Osteoblast (primary cell): ENCODE results near the gene GJB5. TPM values are rescaled to one million over a fixed set of nuclear protein-coding genes. Genes with fewer than 3 reads are reported as not detected.
A peak's percentile ranks its signal among the peaks of the same experiment; 100 is the strongest.

Experiments used
- DNase-seq: peaks from one replicate; pipeline ENCODE4 v3.0.0; 2011; ENCODE audit warnings: low spot score, mixed read lengths; ENCODE audit not compliant: insufficient read length; ENCODE audit errors: missing footprints
- H2AFZ ChIP-seq: 2 replicates; pipeline ENCODE4 v1.6.0; 2011; ENCODE audit warnings: mild to moderate bottlenecking, low read length
- H3K27ac ChIP-seq: 2 replicates; pipeline ENCODE4 v1.5.1; 2011; ENCODE audit warnings: mild to moderate bottlenecking, low read depth, low read length, moderate library complexity
- H3K27me3 ChIP-seq: 2 replicates; pipeline ENCODE4 v1.6.0; 2012; ENCODE audit warnings: mild to moderate bottlenecking, control low read depth, inconsistent platforms, low read length, moderate library complexity; ENCODE audit not compliant: insufficient read depth
- H3K36me3 ChIP-seq: 2 replicates; pipeline ENCODE4 v1.5.1; 2011; ENCODE audit warnings: mild to moderate bottlenecking, low read length, control low read depth, moderate library complexity; ENCODE audit not compliant: insufficient read depth
- H3K4me1 ChIP-seq: 2 replicates; pipeline ENCODE4 v1.5.1; 2011; ENCODE audit warnings: mild to moderate bottlenecking, low read length, control low read depth, moderate library complexity; ENCODE audit not compliant: insufficient read depth
- H3K4me2 ChIP-seq: 2 replicates; pipeline ENCODE4 v1.6.0; 2011; ENCODE audit warnings: mild to moderate bottlenecking, low read length; ENCODE audit not compliant: insufficient read depth
- H3K4me3 ChIP-seq: fragments of 200-600 bp; sonication (generic); 3 replicates; pipeline ENCODE4 v1.5.1; 2012; ENCODE audit warnings: mild to moderate bottlenecking, low read length, inconsistent platforms; ENCODE audit not compliant: insufficient read depth
- H3K79me2 ChIP-seq: 2 replicates; pipeline ENCODE4 v1.6.0; 2012; ENCODE audit warnings: mild to moderate bottlenecking, low read length, control low read depth, inconsistent platforms; ENCODE audit not compliant: insufficient read depth
- H3K9me3 ChIP-seq: 2 replicates; pipeline ENCODE4 v1.5.1; 2011; ENCODE audit warnings: low read depth, low read length, control low read depth
- H4K20me1 ChIP-seq: 2 replicates; pipeline ENCODE4 v1.6.0; 2012; ENCODE audit warnings: mild to moderate bottlenecking, low read length, control low read depth; ENCODE audit not compliant: insufficient read depth
- CTCF ChIP-seq: IDR thresholded peaks from 2 replicates; pipeline ENCODE4 v1.5.1; 2011; ENCODE audit warnings: mild to moderate bottlenecking, low read depth, low read length, moderate library complexity; ENCODE audit errors: extremely low read depth
- total RNA-seq: library from RNA; depleted of rRNA; stranded (reverse); fragments of >200 nt; gene quantifications from 2 replicates; pipeline ENCODE4 v1.2.3, GENCODE V29; 2012

The GJB5 gene
- total RNA-seq, 1 donor, result not detected

DNA sequence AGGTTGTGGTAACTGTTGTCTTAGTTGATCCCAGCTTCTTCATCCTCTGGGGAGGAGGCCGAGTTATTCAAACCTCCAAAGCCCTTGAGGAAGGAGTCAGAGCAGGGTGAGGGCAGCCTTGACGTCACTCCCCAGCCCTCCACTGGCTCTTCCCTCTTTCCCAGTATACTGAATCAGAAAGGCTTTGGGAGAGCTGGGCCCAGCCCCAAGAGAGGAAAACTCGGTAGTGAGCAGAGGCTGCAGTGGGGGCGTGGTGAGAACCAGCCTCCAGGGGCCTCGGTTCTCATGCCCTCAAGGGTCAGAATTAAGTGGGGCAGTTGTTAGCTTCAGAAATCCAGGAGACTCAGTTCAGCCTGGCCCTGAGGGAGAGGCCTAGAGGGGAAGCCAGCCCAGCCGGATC is 36.1 kb downstream of the GJB5 start:
- Histone ChIP-seq H3K27ac (no peak overlapping the region), H3K79me2 (no peaks in the 10 kb centered on the region), H3K9me3 (no peaks in the 10 kb centered on the region), H3K36me3 (no peaks in the 10 kb centered on the region), H3K4me2 (no peak overlapping the region), H3K4me3 (no peak overlapping the region), H3K4me1 (peaks cover 8% of the 10 kb centered on the region), H2AFZ (no peak overlapping the region), H4K20me1 (no peaks in the 10 kb centered on the region), H3K27me3 (peaks cover 15% of the 10 kb centered on the region)
- no peak for TF ChIP-seq CTCF
- peak; percentile 93 for DNase-seq

- Histone ChIP-seq H3K27me3 (peaks cover 15% of the 10 kb centered on the region), H3K79me2 (no peaks in the 10 kb centered on the region), H2AFZ (no peak overlapping the region), H4K20me1 (no peaks in the 10 kb centered on the region), H3K4me2 (no peak overlapping the region), H3K27ac (no peak overlapping the region), H3K36me3 (no peaks in the 10 kb centered on the region), H3K9me3 (no peaks in the 10 kb centered on the region), H3K4me1 (peaks cover 8% of the 10 kb centered on the region), H3K4me3 (no peak overlapping the region)
- no peak for DNase-seq
- no peak for TF ChIP-seq CTCF
These were observed 37.6 kb downstream of the GJB5 start for GRCh38 chr1:34792424-34792823.

- H2AFZ ChIP-seq, result no peak within 1 kb of the TSS
- H3K27me3 ChIP-seq, result peaks cover 15% of the 10 kb centered on the region
- TF ChIP-seq CTCF, result no peak
- H3K9me3 ChIP-seq, result no peaks in the 10 kb centered on the region
- H3K4me3 ChIP-seq, result no peak within 1 kb of the TSS
- H4K20me1 ChIP-seq, result no peaks in the 10 kb centered on the region
- no peaks in the 10 kb centered on the region for H3K36me3 ChIP-seq
- H3K27ac ChIP-seq, result no peak within 1 kb of the TSS
- peaks cover 3% of the 10 kb centered on the region for H3K4me1 ChIP-seq
- H3K4me2 ChIP-seq, result no peak within 1 kb of the TSS
- no peaks in the 10 kb centered on the region for H3K79me2 ChIP-seq
- DNase-seq, result peak; percentile 86
These were observed 38.3 kb downstream of the GJB5 start, which contains the start of gene GJA4 for GRCh38 chr1:34792868-34793727. GJA4 (plus strand) TSS chr1:34792999; CDS start chr1:34794214, 1,215 bp downstream.

DNA sequence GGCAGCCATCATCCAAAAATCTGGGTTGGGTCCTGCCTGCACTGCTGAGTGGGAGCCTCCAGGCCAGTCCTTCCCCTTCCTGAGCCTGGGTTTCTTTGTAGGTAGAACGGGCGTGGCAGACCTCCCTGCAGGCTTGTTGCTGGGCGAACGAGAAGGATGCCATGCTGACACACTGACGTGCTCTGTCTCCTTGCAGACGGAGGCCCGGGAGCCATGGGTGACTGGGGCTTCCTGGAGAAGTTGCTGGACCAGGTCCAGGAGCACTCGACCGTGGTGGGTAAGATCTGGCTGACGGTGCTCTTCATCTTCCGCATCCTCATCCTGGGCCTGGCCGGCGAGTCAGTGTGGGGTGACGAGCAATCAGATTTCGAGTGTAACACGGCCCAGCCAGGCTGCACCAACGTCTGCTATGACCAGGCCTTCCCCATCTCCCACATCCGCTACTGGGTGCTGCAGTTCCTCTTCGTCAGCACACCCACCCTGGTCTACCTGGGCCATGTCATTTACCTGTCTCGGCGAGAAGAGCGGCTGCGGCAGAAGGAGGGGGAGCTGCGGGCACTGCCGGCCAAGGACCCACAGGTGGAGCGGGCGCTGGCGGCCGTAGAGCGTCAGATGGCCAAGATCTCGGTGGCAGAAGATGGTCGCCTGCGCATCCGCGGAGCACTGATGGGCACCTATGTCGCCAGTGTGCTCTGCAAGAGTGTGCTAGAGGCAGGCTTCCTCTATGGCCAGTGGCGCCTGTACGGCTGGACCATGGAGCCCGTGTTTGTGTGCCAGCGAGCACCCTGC is 39.3 kb downstream of the GJB5 start:
- no peak overlapping the region for H2AFZ ChIP-seq
- H3K27ac ChIP-seq, result no peak overlapping the region
- DNase-seq, result peak; percentile 77
- H3K4me1 ChIP-seq, result no peaks in the 10 kb centered on the region
- no peaks in the 10 kb centered on the region for H3K36me3 ChIP-seq
- no peaks in the 10 kb centered on the region for H3K9me3 ChIP-seq
- peaks cover 15% of the 10 kb centered on the region for H3K27me3 ChIP-seq
- H4K20me1 ChIP-seq, result peaks cover 2% of the 10 kb centered on the region
- no peaks in the 10 kb centered on the region for H3K79me2 ChIP-seq
- no peak overlapping the region for H3K4me3 ChIP-seq
- H3K4me2 ChIP-seq, result no peak overlapping the region
- TF ChIP-seq CTCF, result no peak
